ENCODE measurements around the gene EDC3.

Gene EDC3

DNA sequence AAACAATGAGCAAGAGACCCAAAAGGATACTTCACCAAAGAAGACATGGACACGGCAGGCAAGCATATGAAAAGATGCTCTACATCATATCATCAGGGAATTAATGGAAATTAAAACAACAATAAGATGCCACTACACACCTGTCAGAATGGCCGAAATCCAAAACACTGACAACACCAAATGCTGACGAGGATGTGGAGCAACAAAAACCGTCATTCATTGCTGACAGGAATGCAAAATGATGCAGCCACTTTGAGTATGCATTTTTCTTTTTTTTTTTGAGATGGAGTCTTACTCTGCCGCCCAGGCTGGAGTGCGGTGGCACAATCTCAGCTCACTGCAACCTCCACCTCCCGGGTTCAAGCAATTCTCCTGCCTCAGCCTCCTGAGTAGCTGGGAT lies 19.0 kb downstream of the EDC3 start:
- no peak overlapping the region for H3K56ac ChIP-seq (ENCODE audit: low read length)
- peaks cover 2% of the 10 kb centered on the region for H3K79me1 ChIP-seq (ENCODE audit: low read length)
- H4K5ac ChIP-seq (ENCODE audit: low read length), result no peak overlapping the region
- H3K4me1 ChIP-seq (ENCODE audit: control insufficient read depth, low read depth, low read length), result no peaks in the 10 kb centered on the region
- no peaks in the 10 kb centered on the region for H3K27me3 ChIP-seq (ENCODE audit: insufficient read depth, low read length, poor library complexity)
- H3K79me2 ChIP-seq (ENCODE audit: control insufficient read depth, insufficient read depth, low read length), result no peaks in the 10 kb centered on the region
- no peak overlapping the region for H2BK15ac ChIP-seq (replicated peaks; ENCODE audit: low read depth)
- no peak overlapping the region for H3K18ac ChIP-seq (ENCODE audit: low read length)
- H2BK120ac ChIP-seq (ENCODE audit: low read depth, low read length), result no peak overlapping the region
- peaks cover 3% of the 10 kb centered on the region for H3K36me3 ChIP-seq (ENCODE audit: control insufficient read depth, insufficient read depth, low read length)
- H3K23ac ChIP-seq (ENCODE audit: low read length), result no peak overlapping the region
- DNase-seq, result no peak
- WGBS (ENCODE audit: extremely low coverage, insufficient coverage, low lambda C conversion rate), result no CpG with 5 or more reads among the region's 7 CpGs
- H3K4me2 ChIP-seq (ENCODE audit: low read length), result no peak overlapping the region
- H3K4ac ChIP-seq (ENCODE audit: low read depth, low read length), result no peak overlapping the region
- no peak overlapping the region for H4K8ac ChIP-seq (ENCODE audit: low read depth, low read length)
- no peak overlapping the region for H3K4me3 ChIP-seq (ENCODE audit: low read length)
- no peak overlapping the region for H3K27ac ChIP-seq (ENCODE audit: low read depth, low read length)
- no peak overlapping the region for H2AK5ac ChIP-seq (ENCODE audit: low read length)
- H2BK5ac ChIP-seq (ENCODE audit: low read length), result no peak overlapping the region
- no peak overlapping the region for H3K9ac ChIP-seq (ENCODE audit: low read length)

GRCh38 chr15:74674161-74674560 lies 21.7 kb downstream of the EDC3 start:
- no peaks in the 10 kb centered on the region for H3K79me2 ChIP-seq (ENCODE audit: control insufficient read depth, insufficient read depth, low read length)
- peaks cover 5% of the 10 kb centered on the region for H3K36me3 ChIP-seq (ENCODE audit: control insufficient read depth, insufficient read depth, low read length)

GRCh38 chr15:74669627-74670026 lies 26.2 kb downstream of the EDC3 start:
- no CpG with 5 or more reads among the region's 4 CpGs for WGBS (ENCODE audit: extremely low coverage, insufficient coverage, low lambda C conversion rate)
- Histone ChIP-seq H2AK5ac (ENCODE audit: low read length) (no peak overlapping the region), H2BK15ac (replicated peaks; ENCODE audit: low read depth) (no peak overlapping the region), H3K18ac (ENCODE audit: low read length) (no peak overlapping the region), H3K27ac (ENCODE audit: low read depth, low read length) (no peak overlapping the region), H3K4me3 (ENCODE audit: low read length) (no peak overlapping the region), H3K4me1 (ENCODE audit: control insufficient read depth, low read depth, low read length) (no peaks in the 10 kb centered on the region), H3K56ac (ENCODE audit: low read length) (no peak overlapping the region), H3K4ac (ENCODE audit: low read depth, low read length) (no peak overlapping the region), H3K9ac (ENCODE audit: low read length) (no peak overlapping the region), H4K5ac (ENCODE audit: low read length) (no peak overlapping the region), H2BK5ac (ENCODE audit: low read length) (no peak overlapping the region), H3K79me2 (ENCODE audit: control insufficient read depth, insufficient read depth, low read length) (no peaks in the 10 kb centered on the region), H3K23ac (ENCODE audit: low read length) (no peak overlapping the region), H4K8ac (ENCODE audit: low read depth, low read length) (no peak overlapping the region), H3K27me3 (ENCODE audit: insufficient read depth, low read length, poor library complexity) (no peaks in the 10 kb centered on the region), H3K79me1 (ENCODE audit: low read length) (peaks cover 2% of the 10 kb centered on the region), H2BK120ac (ENCODE audit: low read depth, low read length) (no peak overlapping the region), H3K4me2 (ENCODE audit: low read length) (no peak overlapping the region), H3K36me3 (ENCODE audit: control insufficient read depth, insufficient read depth, low read length) (peaks cover 5% of the 10 kb centered on the region)
- DNase-seq, result no peak

More at GRCh38 chr15:74674161-74674560, 21.7 kb downstream of the EDC3 start:
- Histone ChIP-seq H4K5ac (ENCODE audit: low read length) (no peak overlapping the region), H3K27me3 (ENCODE audit: insufficient read depth, low read length, poor library complexity) (no peaks in the 10 kb centered on the region), H3K27ac (ENCODE audit: low read depth, low read length) (no peak overlapping the region), H2AK5ac (ENCODE audit: low read length) (no peak overlapping the region), H3K4ac (ENCODE audit: low read depth, low read length) (no peak overlapping the region), H2BK15ac (replicated peaks; ENCODE audit: low read depth) (no peak overlapping the region), H2BK5ac (ENCODE audit: low read length) (no peak overlapping the region), H3K56ac (ENCODE audit: low read length) (no peak overlapping the region), H3K79me1 (ENCODE audit: low read length) (peaks cover 2% of the 10 kb centered on the region), H3K18ac (ENCODE audit: low read length) (no peak overlapping the region), H3K23ac (ENCODE audit: low read length) (no peak overlapping the region), H4K8ac (ENCODE audit: low read depth, low read length) (no peak overlapping the region), H2BK120ac (ENCODE audit: low read depth, low read length) (no peak overlapping the region), H3K9ac (ENCODE audit: low read length) (no peak overlapping the region), H3K4me1 (ENCODE audit: control insufficient read depth, low read depth, low read length) (no peaks in the 10 kb centered on the region), H3K4me3 (ENCODE audit: low read length) (no peak overlapping the region), H3K4me2 (ENCODE audit: low read length) (no peak overlapping the region)
- WGBS (ENCODE audit: extremely low coverage, insufficient coverage, low lambda C conversion rate), result no CpG with 5 or more reads among the region's 3 CpGs
- DNase-seq, result no peak

- Histone ChIP-seq H3K27me3 (ENCODE audit: insufficient read depth, low read length, poor library complexity) (no peaks in the 10 kb centered on the region), H2AK5ac (ENCODE audit: low read length) (no peak overlapping the region), H3K23ac (ENCODE audit: low read length) (no peak overlapping the region), H4K8ac (ENCODE audit: low read depth, low read length) (no peak overlapping the region), H3K36me3 (ENCODE audit: control insufficient read depth, insufficient read depth, low read length) (peaks cover 5% of the 10 kb centered on the region), H3K4me2 (ENCODE audit: low read length) (no peak overlapping the region), H3K18ac (ENCODE audit: low read length) (no peak overlapping the region), H3K4me3 (ENCODE audit: low read length) (no peak overlapping the region), H2BK5ac (ENCODE audit: low read length) (no peak overlapping the region), H3K56ac (ENCODE audit: low read length) (no peak overlapping the region), H3K4ac (ENCODE audit: low read depth, low read length) (no peak overlapping the region), H2BK15ac (replicated peaks; ENCODE audit: low read depth) (no peak overlapping the region), H4K5ac (ENCODE audit: low read length) (no peak overlapping the region), H3K79me2 (ENCODE audit: control insufficient read depth, insufficient read depth, low read length) (no peaks in the 10 kb centered on the region), H3K27ac (ENCODE audit: low read depth, low read length) (no peak overlapping the region), H3K9ac (ENCODE audit: low read length) (no peak overlapping the region), H2BK120ac (ENCODE audit: low read depth, low read length) (no peak overlapping the region), H3K4me1 (ENCODE audit: control insufficient read depth, low read depth, low read length) (no peaks in the 10 kb centered on the region), H3K79me1 (ENCODE audit: low read length) (peaks cover 2% of the 10 kb centered on the region)
- no CpG with 5 or more reads among the region's 1 CpG for WGBS (ENCODE audit: extremely low coverage, insufficient coverage, low lambda C conversion rate)
- DNase-seq, result no peak
Observed at GRCh38 chr15:74667975-74668374, 27.8 kb downstream of the EDC3 start.

DNA sequence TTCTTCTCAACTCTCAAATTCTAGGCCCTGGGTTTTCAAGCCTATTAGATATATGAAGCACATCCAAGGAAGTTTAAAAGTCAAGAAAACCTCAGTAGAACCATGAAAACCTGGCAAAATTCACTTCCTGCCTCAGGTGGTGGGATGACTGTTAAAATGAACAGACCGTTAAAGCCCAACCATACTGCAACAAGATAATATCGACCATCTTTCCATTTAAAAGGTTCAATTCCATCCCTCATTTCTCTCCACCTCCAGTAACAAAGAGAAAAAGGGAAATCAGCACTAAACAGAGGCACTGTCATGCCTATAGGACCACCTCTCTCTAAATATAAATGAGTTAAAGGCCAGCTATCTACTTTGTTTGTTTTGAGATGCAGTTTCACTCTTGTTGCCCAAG lies 31.2 kb downstream of the EDC3 start:
- Histone ChIP-seq H3K9ac (ENCODE audit: low read length) (no peak overlapping the region), H3K4me3 (ENCODE audit: low read length) (no peak overlapping the region), H3K4me2 (ENCODE audit: low read length) (no peak overlapping the region), H3K56ac (ENCODE audit: low read length) (no peak overlapping the region), H3K4me1 (ENCODE audit: control insufficient read depth, low read depth, low read length) (no peaks in the 10 kb centered on the region), H4K8ac (ENCODE audit: low read depth, low read length) (no peak overlapping the region), H2BK120ac (ENCODE audit: low read depth, low read length) (no peak overlapping the region), H4K5ac (ENCODE audit: low read length) (no peak overlapping the region), H3K27ac (ENCODE audit: low read depth, low read length) (no peak overlapping the region), H3K36me3 (ENCODE audit: control insufficient read depth, insufficient read depth, low read length) (no peaks in the 10 kb centered on the region), H2BK5ac (ENCODE audit: low read length) (no peak overlapping the region), H3K27me3 (ENCODE audit: insufficient read depth, low read length, poor library complexity) (no peaks in the 10 kb centered on the region), H2BK15ac (replicated peaks; ENCODE audit: low read depth) (no peak overlapping the region), H3K4ac (ENCODE audit: low read depth, low read length) (no peak overlapping the region), H3K18ac (ENCODE audit: low read length) (no peak overlapping the region), H3K23ac (ENCODE audit: low read length) (no peak overlapping the region), H2AK5ac (ENCODE audit: low read length) (no peak overlapping the region), H3K79me1 (ENCODE audit: low read length) (peaks cover 5% of the 10 kb centered on the region), H3K79me2 (ENCODE audit: control insufficient read depth, insufficient read depth, low read length) (no peaks in the 10 kb centered on the region)
- no peak for DNase-seq
- no CpG with 5 or more reads among the region's 2 CpGs for WGBS (ENCODE audit: extremely low coverage, insufficient coverage, low lambda C conversion rate)

DNA sequence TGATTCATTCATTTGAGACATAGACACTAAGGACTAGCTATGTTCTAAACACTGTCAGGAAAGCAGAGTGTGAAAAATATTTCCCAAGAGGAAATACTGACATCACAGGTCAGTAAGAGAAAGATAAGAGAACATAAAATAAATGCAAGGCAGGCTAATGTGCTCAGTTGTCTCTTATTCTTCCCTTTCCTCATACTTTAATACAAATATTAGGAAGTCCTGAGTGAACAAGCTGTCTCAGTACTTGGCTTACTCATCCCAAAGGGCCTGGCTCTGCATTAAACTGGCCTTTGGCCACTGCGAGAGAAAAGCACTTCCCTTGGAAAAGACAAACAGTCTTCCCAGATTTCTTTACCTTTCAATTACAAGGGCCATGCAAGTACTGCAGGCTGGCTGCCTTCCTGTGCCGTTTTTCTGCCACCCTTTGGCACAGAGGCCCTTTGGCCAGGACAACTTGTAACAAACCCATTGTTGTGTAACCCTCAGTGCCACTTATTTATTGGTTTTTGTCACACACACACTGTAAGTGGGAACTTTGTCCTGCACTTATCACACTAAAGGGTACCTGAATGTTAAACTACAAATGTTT lies 31.7 kb downstream of the EDC3 start:
- Histone ChIP-seq H3K18ac (ENCODE audit: low read length) (no peak overlapping the region), H3K79me1 (ENCODE audit: low read length) (peaks cover 5% of the 10 kb centered on the region), H3K4me3 (ENCODE audit: low read length) (no peak overlapping the region), H4K8ac (ENCODE audit: low read depth, low read length) (no peak overlapping the region), H2BK5ac (ENCODE audit: low read length) (no peak overlapping the region), H3K4me1 (ENCODE audit: control insufficient read depth, low read depth, low read length) (no peaks in the 10 kb centered on the region), H2BK15ac (replicated peaks; ENCODE audit: low read depth) (no peak overlapping the region), H3K9ac (ENCODE audit: low read length) (no peak overlapping the region), H3K27me3 (ENCODE audit: insufficient read depth, low read length, poor library complexity) (no peaks in the 10 kb centered on the region), H3K23ac (ENCODE audit: low read length) (no peak overlapping the region), H3K56ac (ENCODE audit: low read length) (no peak overlapping the region), H3K27ac (ENCODE audit: low read depth, low read length) (no peak overlapping the region), H2AK5ac (ENCODE audit: low read length) (no peak overlapping the region), H3K4me2 (ENCODE audit: low read length) (no peak overlapping the region), H3K36me3 (ENCODE audit: control insufficient read depth, insufficient read depth, low read length) (no peaks in the 10 kb centered on the region), H4K5ac (ENCODE audit: low read length) (no peak overlapping the region), H3K79me2 (ENCODE audit: control insufficient read depth, insufficient read depth, low read length) (no peaks in the 10 kb centered on the region), H2BK120ac (ENCODE audit: low read depth, low read length) (no peak overlapping the region), H3K4ac (ENCODE audit: low read depth, low read length) (no peak overlapping the region)
- no peak for DNase-seq
- WGBS (ENCODE audit: extremely low coverage, insufficient coverage, low lambda C conversion rate), result no CpG with 5 or more reads among the region's 2 CpGs
